Measurements from ENCODE around the gene ARPC1A.
"Not testable (repeated sequence)": the region's sequence is repeated elsewhere in the genome, so short reads cannot be mapped to it uniquely, and the experiment has no call there.

ARPC1A gene

DNA sequence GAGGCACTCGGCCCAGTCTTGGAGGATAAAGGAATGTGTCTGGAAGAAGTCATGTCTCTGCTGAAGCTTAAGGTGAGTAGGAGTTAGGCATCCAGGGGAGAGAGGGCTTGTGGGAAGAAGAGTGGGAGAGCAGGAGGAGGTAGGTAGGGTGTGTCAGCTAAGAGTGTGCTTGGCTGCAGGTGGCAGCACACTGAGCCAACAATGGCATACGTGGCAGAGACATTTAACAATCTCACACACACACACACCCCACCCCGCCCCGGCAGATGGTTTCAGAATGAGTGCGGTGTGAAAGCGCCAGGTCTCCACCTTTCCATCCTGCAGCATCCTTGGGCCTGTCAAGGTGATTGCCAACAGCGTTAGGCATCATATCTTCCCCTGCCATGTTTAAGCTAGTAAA lies 11.2 kb upstream of the ARPC1A start:
- FAIRE-seq (no peak), DNase-seq (ENCODE audit: insufficient read length, low spot score) (no peak)

DNA sequence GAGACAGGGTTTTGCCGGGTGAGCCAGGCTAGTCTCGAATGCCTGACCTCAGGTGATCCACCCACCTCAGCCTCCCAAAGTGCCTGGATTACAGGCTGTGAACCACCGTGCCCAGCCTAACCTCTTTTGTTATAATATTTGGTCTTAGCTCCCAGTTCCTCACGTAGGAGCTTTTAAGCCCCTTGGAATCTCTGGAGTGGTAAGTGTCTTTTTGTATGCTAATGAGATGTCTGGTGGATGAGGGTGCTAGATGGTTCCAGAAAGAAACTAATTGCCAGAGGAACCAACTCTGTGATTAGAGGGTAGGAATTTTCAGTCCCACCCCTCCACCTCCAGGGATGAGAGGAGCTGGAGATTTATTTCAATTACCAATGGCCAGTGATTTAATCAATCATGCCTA lies 5.3 kb upstream of the ARPC1A start:
- FAIRE-seq (no peak), DNase-seq (ENCODE audit: insufficient read length, low spot score) (no peak)

DNA sequence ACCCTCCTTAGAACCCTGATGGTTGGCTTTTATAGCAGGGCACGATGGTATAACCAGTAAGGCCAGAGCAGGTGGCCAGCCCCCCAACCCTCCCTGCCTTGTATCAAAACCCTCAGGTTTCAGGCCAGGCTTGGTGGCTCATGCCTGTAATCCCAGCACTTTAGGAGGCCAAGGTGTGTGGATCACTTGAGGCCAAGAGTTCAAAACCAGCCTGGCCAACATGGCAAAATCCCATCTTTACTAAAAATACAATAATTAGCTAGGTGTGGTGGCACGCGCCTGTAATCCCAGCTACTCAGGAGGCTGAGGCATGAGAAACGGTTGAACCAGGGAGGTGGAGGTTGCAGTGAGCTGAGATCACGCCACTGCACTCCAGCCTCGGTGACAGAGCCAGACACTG lies 3.0 kb upstream of the ARPC1A start:
- not testable (repeated sequence) for DNase-seq (ENCODE audit: insufficient read length, low spot score); FAIRE-seq

DNA sequence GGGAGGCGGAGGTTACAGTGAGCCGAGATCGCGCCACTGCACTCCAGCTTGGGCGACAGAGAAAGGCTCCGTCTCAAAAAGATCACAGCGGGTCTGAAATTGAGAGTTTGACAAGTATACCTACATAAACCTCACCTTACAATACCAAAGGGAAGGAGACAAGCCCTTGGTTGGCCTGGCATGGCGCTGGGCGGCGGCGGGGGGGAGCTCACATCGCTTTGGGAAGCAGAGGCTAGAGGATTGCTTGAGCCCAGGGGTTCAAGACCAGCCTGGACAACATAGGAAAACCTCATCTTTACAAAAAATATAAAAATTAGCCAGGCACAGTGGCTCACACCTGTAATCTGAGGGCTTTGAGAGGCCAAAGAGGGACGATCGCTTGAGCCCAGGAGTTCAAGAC lies 1.1 kb upstream of the ARPC1A start:
- DNase-seq (ENCODE audit: insufficient read length, low spot score) (no peak), FAIRE-seq (no peak)

- FAIRE-seq = no peak
- no peak for DNase-seq (ENCODE audit: insufficient read length, low spot score)
These were observed 651 bp upstream of the ARPC1A start for GRCh38 chr7:99325001-99325493.

DNA sequence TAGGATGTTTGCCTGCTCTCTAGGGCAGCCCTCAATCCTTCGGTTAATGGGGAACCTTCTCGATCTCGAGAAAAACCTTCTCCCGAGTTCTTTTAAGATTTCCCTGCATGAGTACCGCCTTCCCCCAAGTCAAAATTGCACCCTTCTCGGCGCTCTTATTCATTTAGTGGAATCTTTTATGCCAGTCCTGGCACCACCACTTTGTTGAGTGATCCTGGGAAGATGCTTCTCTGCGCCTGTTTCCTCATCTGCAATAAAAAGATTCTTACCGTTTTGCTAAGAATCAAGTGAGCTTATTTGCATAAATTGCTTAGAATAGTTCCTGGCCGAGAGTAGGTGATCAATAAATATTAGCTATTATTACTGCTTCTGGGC lies 697 bp downstream of the ARPC1A start:
- no peak for DNase-seq (ENCODE audit: insufficient read length, low spot score)
- FAIRE-seq = no peak

- peak; percentile 47 for DNase-seq (ENCODE audit: insufficient read length, low spot score)
- not testable (repeated sequence) for FAIRE-seq
These were observed 4.7 kb downstream of the ARPC1A start for GRCh38 chr7:99330314-99330961.

- DNase-seq (ENCODE audit: insufficient read length, low spot score) (no peak), FAIRE-seq (no peak)
These were observed 5.3 kb downstream of the ARPC1A start for GRCh38 chr7:99331002-99331401.

- FAIRE-seq (no peak), DNase-seq (ENCODE audit: insufficient read length, low spot score) (no peak)
These were observed 13.9 kb downstream of the ARPC1A start for GRCh38 chr7:99339595-99339994.

- FAIRE-seq (no peak), DNase-seq (ENCODE audit: insufficient read length, low spot score) (no peak)
These were observed 15.0 kb downstream of the ARPC1A start for GRCh38 chr7:99340659-99341058.

- DNase-seq (ENCODE audit: insufficient read length, low spot score) = no peak
- no peak for FAIRE-seq
These were observed 18.5 kb downstream of the ARPC1A start for GRCh38 chr7:99344061-99344647.

- not testable (repeated sequence) for DNase-seq (ENCODE audit: insufficient read length, low spot score); FAIRE-seq
These were observed 24.9 kb downstream of the ARPC1A start for GRCh38 chr7:99350641-99351040.

- no peak for DNase-seq (ENCODE audit: insufficient read length, low spot score)
- FAIRE-seq = no peak
These were observed 26.5 kb downstream of the ARPC1A start for GRCh38 chr7:99352247-99352646.

DNA sequence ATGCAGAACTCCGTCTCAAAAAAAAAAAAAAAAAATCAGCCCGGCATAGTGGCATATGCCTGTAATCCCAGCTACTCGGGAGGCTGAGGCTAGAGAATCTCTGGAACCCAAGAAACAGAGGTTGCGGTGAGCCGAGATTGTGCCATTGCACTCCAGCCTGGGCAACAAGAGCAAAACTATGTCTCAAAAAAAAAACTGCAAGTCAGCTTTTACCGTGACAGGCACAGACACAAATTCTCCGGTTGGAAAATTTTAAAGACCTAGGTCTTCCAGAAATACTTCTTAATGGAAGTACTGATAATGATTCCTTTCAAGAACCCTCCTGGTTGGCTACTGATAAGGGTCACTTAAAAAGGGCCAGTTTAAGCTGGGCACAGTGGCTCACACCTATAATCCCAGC lies 29.4 kb downstream of the ARPC1A start:
- DNase-seq (ENCODE audit: insufficient read length, low spot score) (no peak), FAIRE-seq (no peak)

- no peak for DNase-seq (ENCODE audit: insufficient read length, low spot score)
- no peak for FAIRE-seq
These were observed 32.2 kb downstream of the ARPC1A start for GRCh38 chr7:99357701-99358490.

- DNase-seq (ENCODE audit: insufficient read length, low spot score); FAIRE-seq: not testable (repeated sequence)
These were observed 32.8 kb downstream of the ARPC1A start for GRCh38 chr7:99358521-99358920.

GRCh38 chr7:99359465-99360154 lies 33.9 kb downstream of the ARPC1A start:
- no peak for DNase-seq (ENCODE audit: insufficient read length, low spot score)
- FAIRE-seq = no peak

DNA sequence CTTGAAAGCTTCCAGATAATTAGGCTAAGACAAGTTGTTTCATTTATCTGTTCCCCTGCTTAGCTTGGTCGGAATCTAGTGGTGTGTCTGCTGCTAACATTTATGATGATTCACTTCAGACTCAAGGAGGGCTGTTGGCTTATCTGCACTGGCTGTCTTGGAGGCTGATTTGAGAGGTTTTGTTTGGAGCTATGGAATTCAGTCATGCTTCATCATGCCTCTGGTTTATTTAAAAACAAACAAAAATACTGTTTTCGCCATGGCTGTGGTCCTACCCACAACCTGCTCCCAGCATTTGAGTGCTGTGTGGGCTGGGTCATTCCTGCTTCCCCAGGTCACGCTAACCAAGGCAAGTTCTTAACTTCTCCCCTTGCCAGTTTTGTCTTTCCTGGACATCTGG lies 37.1 kb downstream of the ARPC1A start:
- DNase-seq (ENCODE audit: insufficient read length, low spot score) (no peak), FAIRE-seq (no peak)

GRCh38 chr7:99363286-99363685 lies 37.6 kb downstream of the ARPC1A start:
- FAIRE-seq = no peak

DNA sequence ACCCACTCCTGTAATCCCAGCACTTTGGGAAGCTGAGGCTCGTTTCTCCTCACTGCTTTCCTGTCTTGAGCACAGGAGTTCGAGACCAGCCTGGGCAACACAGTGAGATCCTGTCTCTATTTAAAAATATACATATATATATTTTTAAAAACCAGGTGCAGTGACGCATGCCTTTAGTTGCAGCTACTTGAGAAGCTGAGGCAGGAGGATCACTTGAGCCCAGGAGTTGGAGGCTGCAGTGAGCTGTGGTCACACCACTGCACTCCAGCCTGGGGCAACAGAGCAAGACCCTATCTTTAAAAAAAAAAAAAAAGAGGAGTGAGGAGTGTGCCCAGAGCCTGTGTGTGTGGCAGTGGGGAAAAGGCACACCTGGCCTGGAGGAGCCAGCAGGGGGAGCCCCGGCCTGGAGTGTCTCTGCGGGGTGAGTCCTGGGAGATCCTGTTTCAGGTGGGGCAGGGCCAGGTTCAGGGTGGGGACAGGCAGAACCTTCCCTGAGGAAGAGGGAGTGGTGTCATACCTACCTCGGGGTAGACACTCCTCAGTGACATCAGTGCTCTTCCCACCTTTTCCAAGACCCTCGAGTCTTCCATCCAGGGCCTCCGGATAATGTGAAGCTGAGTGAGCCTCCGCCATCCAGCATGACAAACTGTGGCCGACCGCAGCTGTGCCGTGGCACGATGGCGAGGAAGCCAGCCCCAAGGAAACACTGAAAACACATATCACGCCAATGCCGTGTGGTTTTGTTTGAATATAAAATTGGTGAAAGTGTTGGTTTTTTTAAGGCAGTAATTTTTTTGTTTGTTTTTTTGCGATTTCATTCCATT lies 39.8 kb downstream of the ARPC1A start:
- FAIRE-seq = no peak
- no peak for DNase-seq (ENCODE audit: insufficient read length, low spot score)

More at GRCh38 chr7:99363286-99363685, 37.6 kb downstream of the ARPC1A start:
- no peak for DNase-seq (ENCODE audit: insufficient read length, low spot score)

Measured in HTR-8/SVneo (cell line).